IMR-90 (cell line): ENCODE results near the gene SLC9A2. TPM values are rescaled to one million over a fixed set of nuclear protein-coding genes. Genes with fewer than 3 reads are reported as not detected.

Source experiments
- ATAC-seq: fragments of 200-7000 bp; cut with Tn5 transposase; 2 replicates; pipeline ENCODE4 v1.9.1; 2020; ENCODE audit warnings: low read depth, mild to moderate bottlenecking, moderate library complexity
- BruUV-seq: library from RNA; stranded (reverse); fragments of 400-500 nt; replicated peaks from 2 replicates; lab custom pipeline; 2021; lab: Mats Ljungman, UMichigan
- CTCF ChIA-PET: fragments of 300-600 bp; formaldehyde crosslinking; extraction: SDS; loops from one replicate; lab custom pipeline; 2021; ENCODE audit warnings: antibody characterized with exemption; lab: Yijun Ruan, JAX
- POLR2A ChIA-PET: fragments of 300-600 bp; sonication (Branson Sonifier 250); formaldehyde crosslinking; loops from one replicate; lab custom pipeline; 2022; ENCODE audit warnings: antibody characterized with exemption; ENCODE audit not compliant: unreplicated experiment; lab: Charles Lee
- DNase-seq: peaks from one replicate; pipeline ENCODE4 v3.0.0; 2013
- H2AFZ ChIP-seq: replicated peaks from 2 replicates; pipeline ENCODE3; 2013; ENCODE audit warnings: low read length, mild to moderate bottlenecking; ENCODE audit not compliant: poor library complexity
- H2AK5ac ChIP-seq: 2 replicates; pipeline ENCODE4 v1.6.1; 2013; ENCODE audit warnings: low read depth, low read length, inconsistent platforms
- H2AK9ac ChIP-seq: replicated peaks from 2 replicates; pipeline ENCODE3; 2013; ENCODE audit warnings: mild to moderate bottlenecking, low read depth, low read length, moderate library complexity; ENCODE audit not compliant: poor library complexity
- H2BK120ac ChIP-seq: 2 replicates; pipeline ENCODE4 v1.6.1; 2013; ENCODE audit warnings: low read depth, low read length, inconsistent platforms
- H2BK15ac ChIP-seq: 3 replicates; pipeline ENCODE4 v1.6.1; 2013; ENCODE audit warnings: low read depth, low read length, inconsistent platforms
- H2BK20ac ChIP-seq: 2 replicates; pipeline ENCODE4 v1.6.1; 2013; ENCODE audit warnings: low read depth, mild to moderate bottlenecking, inconsistent platforms, low read length, moderate library complexity
- H2BK5ac ChIP-seq: 2 replicates; pipeline ENCODE4 v1.6.1; 2013; ENCODE audit warnings: mild to moderate bottlenecking, low read depth, low read length, inconsistent platforms; ENCODE audit not compliant: poor library complexity, severe bottlenecking
- H3K14ac ChIP-seq: replicated peaks from 2 replicates; pipeline ENCODE4 v1.6.1; 2013; ENCODE audit warnings: low read depth, low read length, inconsistent platforms
- H3K18ac ChIP-seq: 2 replicates; pipeline ENCODE4 v1.6.1; 2013; ENCODE audit warnings: low read depth, low read length, control low read depth
- H3K23ac ChIP-seq: 2 replicates; pipeline ENCODE4 v1.6.1; 2013; ENCODE audit warnings: low read depth, low read length, inconsistent platforms
- H3K27ac ChIP-seq: 2 replicates; pipeline ENCODE4 v1.5.1; 2013; ENCODE audit warnings: mild to moderate bottlenecking, control low read depth, low read length; ENCODE audit not compliant: insufficient read depth
- H3K27me3 ChIP-seq: 2 replicates; pipeline ENCODE4 v1.6.1; 2013; ENCODE audit warnings: low read length; ENCODE audit not compliant: control insufficient read depth, insufficient read depth
- H3K36me3 ChIP-seq: 2 replicates; pipeline ENCODE4 v1.6.1; 2013; ENCODE audit warnings: low read length, mixed read lengths; ENCODE audit not compliant: control insufficient read depth, insufficient read depth
- H3K4ac ChIP-seq: 2 replicates; pipeline ENCODE4 v1.6.1; 2013; ENCODE audit warnings: low read depth, low read length, inconsistent platforms
- H3K4me1 ChIP-seq: 2 replicates; pipeline ENCODE4 v1.6.1; 2013; ENCODE audit warnings: low read length, mixed read lengths; ENCODE audit not compliant: control insufficient read depth, insufficient read depth
- H3K4me2 ChIP-seq: 2 replicates; pipeline ENCODE4 v1.6.1; 2013; ENCODE audit warnings: low read depth, mild to moderate bottlenecking, control low read depth, low read length, moderate library complexity
- H3K4me3 ChIP-seq: 2 replicates; pipeline ENCODE4 v1.5.1; 2013; ENCODE audit warnings: low read depth, mild to moderate bottlenecking, control low read depth, low read length, moderate library complexity; ENCODE audit not compliant: insufficient read depth
- H3K56ac ChIP-seq: 2 replicates; pipeline ENCODE4 v1.6.1; 2013; ENCODE audit warnings: low read length, inconsistent platforms; ENCODE audit not compliant: insufficient read depth; ENCODE audit errors: extremely low read depth
- H3K79me1 ChIP-seq, 2 experiments: 2 replicates each; pipeline ENCODE4 v1.6.1; 2013; ENCODE audit warnings: low read length in 2 of 2, inconsistent platforms in 1 of 2, low read depth in 1 of 2
- H3K9ac ChIP-seq: 2 replicates; pipeline ENCODE4 v1.6.1; 2013; ENCODE audit warnings: low read depth, low read length, control low read depth
- H3K9me1 ChIP-seq: 2 replicates; pipeline ENCODE4 v1.6.1; 2013; ENCODE audit warnings: low read length, inconsistent platforms; ENCODE audit not compliant: insufficient read depth
- H3K9me3 ChIP-seq: 2 replicates; pipeline ENCODE4 v1.6.1; 2013; ENCODE audit warnings: low read length; ENCODE audit not compliant: control insufficient read depth, insufficient read depth
- H4K20me1 ChIP-seq: 2 replicates; pipeline ENCODE4 v1.6.1; 2013; ENCODE audit warnings: low read length, inconsistent platforms; ENCODE audit not compliant: insufficient read depth
- H4K5ac ChIP-seq: 2 replicates; pipeline ENCODE4 v1.6.1; 2013; ENCODE audit warnings: mild to moderate bottlenecking, low read depth, low read length, control low read depth
- H4K8ac ChIP-seq, 2 experiments: 2 replicates each; pipeline ENCODE4 v1.6.1; 2013; ENCODE audit warnings: low read depth in 2 of 2, low read length in 2 of 2, control low read depth in 1 of 2, inconsistent platforms in 1 of 2
- H4K91ac ChIP-seq: 2 replicates; pipeline ENCODE4 v1.6.1; 2013; ENCODE audit warnings: low read depth, low read length, inconsistent platforms; ENCODE audit not compliant: insufficient read depth
- BHLHE40 ChIP-seq: fragments of 150-350 bp; IDR thresholded peaks from 2 replicates; pipeline ENCODE4 v1.6.1; 2016; ENCODE audit warnings: mild to moderate bottlenecking, low read depth, low read length
- CTCF ChIP-seq: conservative IDR thresholded peaks from 2 replicates; pipeline ENCODE4 v1.5.1; 2012; ENCODE audit warnings: mild to moderate bottlenecking, low read depth, low read length, improper control_type of control experiment
- FOS ChIP-seq: fragments of 150-350 bp; IDR thresholded peaks from 2 replicates; pipeline ENCODE4 v1.6.1; 2016; ENCODE audit warnings: low read depth, low read length
- MAFK ChIP-seq: IDR thresholded peaks from 2 replicates; pipeline ENCODE4 v1.6.1; 2012; ENCODE audit warnings: low read depth, low read length, improper control_type of control experiment
- MXI1 ChIP-seq: IDR thresholded peaks from 2 replicates; pipeline ENCODE4 v1.6.1; 2012; ENCODE audit warnings: low read depth, mild to moderate bottlenecking, low read length, moderate library complexity, borderline replicate concordance
- NFE2L2 ChIP-seq: fragments of 150-350 bp; IDR thresholded peaks from 2 replicates; pipeline ENCODE4 v1.6.1; 2016; ENCODE audit warnings: low read depth, mild to moderate bottlenecking, low read length
- POLR2A ChIP-seq: IDR thresholded peaks from 2 replicates; pipeline ENCODE4 v1.6.1; 2012; ENCODE audit warnings: mild to moderate bottlenecking, low read depth, low read length
- USF2 ChIP-seq: fragments of 150-350 bp; IDR thresholded peaks from 2 replicates; pipeline ENCODE4 v1.6.1; 2017; ENCODE audit warnings: mild to moderate bottlenecking, antibody characterized with exemption, low read length, low read depth
- WGBS, 2 experiments: methylation state at CpG; one replicate each; pipeline versions ENCODE4 v1.1.5 to v1.1.7; 2013; ENCODE audit warnings: missing lambda C conversion rate in 2 of 2; ENCODE audit not compliant: insufficient read length in 1 of 2; ENCODE audit errors: extremely low coverage in 2 of 2; 5-methylcytosine and 5-hydroxymethylcytosine counted together
- dilution Hi-C: fragments of 300-500 bp; cut with HindIII; formaldehyde crosslinking; loops from one replicate; pipeline ENCODE4 v1.14.3; 2018; ENCODE audit warnings: low sequenced_read_pairs; ENCODE audit not compliant: unreplicated experiment
- in situ Hi-C: fragments of 300-500 bp; cut with MboI; formaldehyde crosslinking; loops from 3 replicates; pipeline ENCODE4 v1.14.3; 2019; ENCODE audit warnings: low sequenced_read_pairs, inconsistent platforms, mixed read lengths
- intact Hi-C: fragments of 100-400 bp; cut with micrococcal nuclease; formaldehyde crosslinking; loops from 2 replicates; pipeline ENCODE4 v1.10.0; 2022
- polyA plus RNA-seq, 3 experiments: library from polyadenylated mRNA; depleted of rRNA; stranded (reverse); fragments of >200 nt; gene quantifications; 2 replicates each; pipeline ENCODE4 v1.2.3, GENCODE V29; 2012; ENCODE audit warnings: low replicate concordance in 1 of 3
- total RNA-seq: library from RNA; depleted of rRNA; stranded (reverse); fragments of >200 nt; gene quantifications from 2 replicates; pipeline ENCODE4 v1.2.3, GENCODE V29; 2012

SLC9A2 gene
- total and polyA plus RNA-seq, 2 of the 4 experiments (the other 2 are of a cell fraction): not detected

DNA sequence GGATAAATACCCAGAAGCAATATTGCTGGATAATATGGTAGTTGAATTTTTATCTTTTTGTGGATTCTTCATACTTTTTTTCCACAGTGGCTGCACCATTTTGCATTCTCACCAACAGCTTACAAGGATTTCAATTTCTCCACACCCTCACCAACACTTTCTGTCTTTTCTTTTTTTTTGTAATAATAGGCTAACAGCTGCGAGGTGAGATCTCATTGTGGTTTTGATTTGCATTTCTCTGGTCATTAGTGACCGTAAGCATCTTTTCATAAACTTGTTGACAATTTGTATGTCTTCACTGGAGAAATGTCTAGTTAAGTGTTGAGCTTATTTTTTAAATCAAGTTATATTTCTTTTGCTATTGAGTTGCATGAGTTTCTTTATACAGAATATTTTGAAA lies 17.6 kb upstream of the SLC9A2 start:
- H3K14ac ChIP-seq: no peak overlapping the region
- no peak overlapping the region for H3K4me2 ChIP-seq
- H3K9me3 ChIP-seq: no peaks in the 10 kb centered on the region
- H2BK20ac ChIP-seq: no peak overlapping the region
- H3K27me3 ChIP-seq: peaks cover 1% of the 10 kb centered on the region; the same call in 1 of the 2 replicates
- H2AFZ ChIP-seq: no peak overlapping the region
- H3K9me1 ChIP-seq: no peaks in the 10 kb centered on the region
- H4K20me1 ChIP-seq: no peaks in the 10 kb centered on the region
- H4K91ac ChIP-seq: no peak overlapping the region
- no peak overlapping the region for H2BK120ac ChIP-seq
- intact Hi-C loops (no loop called here), in situ Hi-C loops (no loop called here), dilution Hi-C loops (no loop called here)
- H3K36me3 ChIP-seq: no peaks in the 10 kb centered on the region
- no peak overlapping the region for H2AK5ac ChIP-seq
- DNase-seq: no peak
- no peak overlapping the region for H2BK15ac ChIP-seq
- H4K8ac ChIP-seq: no peak overlapping the region
- no peak for ATAC-seq
- no CpG with 5 or more reads among the region's 2 CpGs for WGBS, 2 experiments
- no peak overlapping the region for H3K9ac ChIP-seq
- no peak overlapping the region for H2BK5ac ChIP-seq
- POLR2A ChIA-PET: no interaction called here
- H3K79me1 ChIP-seq: no peaks in the 10 kb centered on the region
- no TSS peak for BruUV-seq
- H4K5ac ChIP-seq: no peak overlapping the region
- no peak overlapping the region for H3K4me3 ChIP-seq
- no peaks in the 10 kb centered on the region for H3K4me1 ChIP-seq
- H3K23ac ChIP-seq: no peak overlapping the region
- no peak overlapping the region for H3K56ac ChIP-seq
- CTCF ChIA-PET: no interaction called here
- H3K27ac ChIP-seq: no peak overlapping the region
- H2AK9ac ChIP-seq: no peak overlapping the region
- H3K4ac ChIP-seq: no peak overlapping the region
- TF ChIP-seq FOS (no peak), CTCF (no peak), MAFK (no peak), POLR2A (no peak), NFE2L2 (no peak), USF2 (no peak), MXI1 (no peak), BHLHE40 (no peak)
- no peak overlapping the region for H3K18ac ChIP-seq
